Caki2 (cell line): Measurements from ENCODE around the gene NRXN3. TPM values are rescaled to one million over a fixed set of nuclear protein-coding genes. Genes with fewer than 3 reads are reported as not detected.

Source experiments
- DNase-seq: peaks from one replicate; pipeline ENCODE4 v3.0.0-alpha.2; 2015; ENCODE audit warnings: low read depth
- in situ Hi-C: cut with HindIII; loops from 2 replicates; pipeline ENCODE4 v1.10.0; 2016; ENCODE audit warnings: low sequenced_read_pairs, low pct_unique_long_range_greater_than_20kb, mixed read lengths
- total RNA-seq: library from RNA; depleted of rRNA; stranded (reverse); fragments of >200 nt; shearing (Covaris generic); gene quantifications from 2 replicates; pipeline ENCODE4 v1.2.3, GENCODE V29; 2014; ENCODE audit warnings: low replicate concordance

The NRXN3 gene
- total RNA-seq, 1 experiment from 2014 or later: not detected

GRCh38 chr14:79852950-79853744, 1683.0 kb downstream of the NRXN3 start:
- in situ Hi-C loops: no loop called here
- DNase-seq: no peak

- DNase-seq: no peak
- in situ Hi-C loops: no loop called here
Observed at GRCh38 chr14:79855789-79856188, 1685.6 kb downstream of the NRXN3 start.

GRCh38 chr14:79856381-79856780, 1686.2 kb downstream of the NRXN3 start:
- DNase-seq: no peak
- in situ Hi-C loops: no loop called here

- in situ Hi-C loops: no loop called here
Observed at GRCh38 chr14:79861111-79861510, 1690.9 kb downstream of the NRXN3 start.

DNA sequence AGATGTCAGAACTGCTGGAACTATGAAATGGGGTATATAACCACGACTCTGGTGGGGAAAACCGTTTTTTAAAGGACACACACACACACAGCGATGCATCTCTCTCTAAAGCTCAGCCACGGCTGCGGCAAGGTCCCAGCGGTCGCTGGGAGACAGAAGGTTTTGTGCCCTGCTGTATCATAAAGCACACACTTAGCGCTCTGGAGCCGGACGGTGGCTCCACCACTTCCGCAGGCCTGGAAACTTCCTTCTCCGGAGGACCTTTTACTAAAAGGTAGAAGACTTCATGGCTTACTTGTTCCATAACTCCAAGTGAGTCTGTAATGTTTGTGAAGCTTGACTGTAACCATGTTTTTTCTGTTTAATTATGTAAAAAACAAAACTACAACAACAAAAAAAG, 1691.9 kb downstream of the NRXN3 start:
- no peak for DNase-seq
- in situ Hi-C loops: no loop called here

More at GRCh38 chr14:79861111-79861510, 1690.9 kb downstream of the NRXN3 start:
- no peak for DNase-seq

DNA sequence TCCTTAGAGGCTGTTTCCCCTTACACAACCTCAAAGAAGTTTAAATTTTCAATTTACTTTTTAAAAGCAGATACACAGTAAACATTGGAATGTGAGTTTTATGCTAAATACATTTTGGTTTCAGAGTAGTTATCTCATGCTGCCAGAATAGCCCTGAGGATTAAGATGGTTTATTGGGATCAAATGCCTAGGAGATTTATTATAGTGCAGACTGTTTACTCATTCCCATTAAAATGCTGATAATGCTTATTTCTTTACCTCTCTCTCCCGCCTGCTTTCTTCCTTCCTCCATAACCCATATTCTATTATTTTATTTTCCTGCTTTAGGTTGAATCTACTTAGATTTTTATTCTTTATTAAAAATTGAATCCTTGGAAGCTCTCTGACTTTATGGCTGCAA, 1701.0 kb downstream of the NRXN3 start:
- no peak for DNase-seq
- in situ Hi-C loops: no loop called here

- in situ Hi-C loops: no loop called here
- no peak for DNase-seq
Observed at GRCh38 chr14:79878229-79878628, 1708.1 kb downstream of the NRXN3 start.

DNA sequence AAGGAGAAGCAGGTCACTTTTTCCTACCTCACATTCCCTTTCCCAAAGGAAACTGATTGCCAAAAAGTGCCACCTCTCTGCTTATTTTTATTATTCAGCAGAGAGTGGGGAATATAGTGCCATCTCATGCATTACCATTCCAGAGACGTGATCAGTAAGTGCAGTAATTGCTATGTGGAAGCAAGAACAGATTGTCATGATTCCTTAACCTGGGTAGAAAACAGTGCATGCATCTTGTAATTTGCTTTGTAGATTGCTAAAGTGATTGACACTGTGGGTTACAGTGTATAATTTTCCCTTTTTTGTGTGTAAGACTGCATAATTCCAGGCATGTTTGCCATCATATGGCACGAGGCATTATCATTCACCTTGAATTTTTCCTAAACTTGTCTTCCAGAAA, 1708.6 kb downstream of the NRXN3 start:
- in situ Hi-C loops: no loop called here
- no peak for DNase-seq

DNA sequence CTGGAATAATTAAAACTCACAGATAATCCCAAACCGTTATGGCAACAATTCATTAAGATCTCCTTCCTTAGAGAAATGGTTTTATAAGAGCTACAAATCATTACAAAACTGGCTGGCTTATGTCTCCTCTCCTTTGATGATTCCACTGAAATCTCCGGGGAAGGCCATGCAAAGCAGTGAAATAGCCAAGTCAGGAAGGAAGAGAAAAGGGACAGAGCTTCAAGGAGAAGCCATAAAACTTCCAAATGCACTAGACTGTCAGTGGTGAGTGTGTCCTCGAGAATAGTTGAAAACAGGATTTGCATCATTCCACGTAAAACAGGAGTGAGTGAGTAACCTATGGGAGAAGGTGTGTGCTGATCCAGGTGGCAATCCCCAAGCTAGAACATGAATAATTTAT, 1711.1 kb downstream of the NRXN3 start:
- DNase-seq: no peak
- in situ Hi-C loops: no loop called here

DNA sequence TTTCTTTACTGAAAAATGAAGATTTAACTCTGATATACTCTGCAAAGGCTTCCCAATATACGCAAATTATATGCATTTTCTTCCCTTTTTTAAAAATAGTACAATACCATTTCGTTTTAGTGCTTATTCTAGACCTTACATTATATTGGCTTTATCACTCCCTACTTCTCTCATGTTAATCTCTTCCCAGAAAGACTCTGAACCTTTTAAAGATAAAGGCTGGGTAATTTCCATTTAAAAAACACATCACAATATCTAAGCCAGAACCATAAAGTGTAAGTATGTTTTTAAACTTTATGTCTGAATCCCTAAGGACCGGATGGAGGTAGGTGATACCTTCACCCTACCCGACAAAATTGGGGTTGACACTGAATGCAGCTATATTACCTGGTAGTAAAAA, 1720.4 kb downstream of the NRXN3 start:
- DNase-seq: no peak
- in situ Hi-C loops: no loop called here

- in situ Hi-C loops: no loop called here
- no peak for DNase-seq
Observed at GRCh38 chr14:79896009-79896408, 1725.8 kb downstream of the NRXN3 start.

DNA sequence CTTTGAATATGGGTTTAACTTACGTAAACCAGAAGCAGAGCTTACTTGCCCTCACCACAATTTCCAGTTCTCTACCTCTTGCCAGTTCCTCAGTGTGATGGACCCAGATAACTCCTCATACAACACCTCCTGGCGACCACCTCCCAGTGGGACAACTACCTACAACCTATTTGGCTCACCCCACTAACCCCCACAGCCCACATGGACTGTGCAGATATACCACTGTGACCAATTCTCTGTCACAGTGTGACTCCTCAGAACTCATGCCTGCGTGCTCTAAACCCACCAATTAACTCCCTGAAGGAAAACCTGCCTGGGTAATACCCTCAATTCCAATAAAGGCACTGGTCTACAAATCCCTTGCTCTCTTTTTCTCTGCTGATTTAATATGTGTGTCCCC, 1729.4 kb downstream of the NRXN3 start:
- in situ Hi-C loops: no loop called here
- no peak for DNase-seq

DNA sequence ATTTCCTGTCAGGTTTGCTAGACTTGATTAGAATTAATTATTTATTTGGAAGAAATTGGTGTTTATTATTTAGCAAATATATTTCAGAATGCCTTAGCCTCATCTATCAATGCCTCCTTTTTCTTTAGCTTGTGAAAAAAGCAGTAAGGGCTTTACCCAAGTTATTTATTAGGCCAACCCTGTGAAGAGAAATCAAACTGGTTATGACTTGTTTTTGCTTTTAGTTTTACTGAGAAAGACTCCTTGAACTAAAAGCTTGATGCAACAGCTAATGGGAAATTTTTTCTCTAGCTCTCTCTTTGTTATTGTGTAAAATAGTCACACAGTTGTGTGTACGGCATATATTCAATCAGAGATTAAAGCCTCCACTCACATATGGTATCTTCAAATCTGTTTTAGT, 1734.3 kb downstream of the NRXN3 start:
- in situ Hi-C loops: no loop called here
- DNase-seq: no peak

GRCh38 chr14:79906994-79907393, 1736.8 kb downstream of the NRXN3 start:
- in situ Hi-C loops: no loop called here

DNA sequence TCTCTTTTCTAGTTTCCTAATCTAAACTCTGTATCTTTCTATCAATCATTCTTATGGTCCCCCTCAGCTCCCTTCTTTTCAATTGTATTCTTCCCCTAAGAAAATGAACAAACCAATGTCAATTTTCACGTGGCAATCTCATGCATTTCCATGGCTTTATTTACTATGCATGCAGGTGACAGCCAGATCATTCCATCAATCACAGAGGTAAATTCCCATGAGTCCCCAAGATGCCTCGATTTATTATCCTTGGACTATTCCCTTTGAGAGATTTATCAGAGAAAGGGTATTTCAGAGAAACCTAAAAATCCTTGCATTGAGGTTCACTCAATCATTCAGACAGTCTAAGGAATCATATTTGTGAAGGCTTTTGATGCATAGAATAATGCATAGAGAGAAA, 1739.9 kb downstream of the NRXN3 start:
- in situ Hi-C loops: no loop called here
- no peak for DNase-seq

More at GRCh38 chr14:79906994-79907393, 1736.8 kb downstream of the NRXN3 start:
- no peak for DNase-seq

GRCh38 chr14:79911744-79912143, 1741.6 kb downstream of the NRXN3 start:
- DNase-seq: no peak
- in situ Hi-C loops: no loop called here

GRCh38 chr14:79914595-79914994, 1744.4 kb downstream of the NRXN3 start:
- in situ Hi-C loops: no loop called here

DNA sequence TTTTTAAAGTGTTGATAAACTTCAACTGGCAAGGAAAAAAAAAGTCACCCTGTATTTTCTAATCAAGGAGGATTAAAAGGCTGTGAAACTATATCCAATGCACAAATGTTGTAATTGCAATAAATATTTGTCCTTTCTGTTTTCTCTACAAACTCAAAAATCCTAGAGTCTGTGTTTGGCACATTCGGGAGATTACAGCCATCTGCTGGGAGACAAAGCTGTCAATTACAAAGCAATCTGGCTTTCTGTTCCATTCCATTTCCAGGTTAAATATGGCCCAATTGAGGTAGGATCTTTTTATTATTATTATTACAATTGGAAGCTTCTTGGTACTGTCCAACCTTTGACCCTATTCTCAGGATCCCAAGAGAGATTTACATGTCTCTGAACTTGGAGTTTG, 1745.2 kb downstream of the NRXN3 start:
- DNase-seq: no peak
- in situ Hi-C loops: no loop called here

More at GRCh38 chr14:79914595-79914994, 1744.4 kb downstream of the NRXN3 start:
- no peak for DNase-seq

GRCh38 chr14:79916281-79916680, 1746.1 kb downstream of the NRXN3 start:
- no peak for DNase-seq
- in situ Hi-C loops: no loop called here

DNA sequence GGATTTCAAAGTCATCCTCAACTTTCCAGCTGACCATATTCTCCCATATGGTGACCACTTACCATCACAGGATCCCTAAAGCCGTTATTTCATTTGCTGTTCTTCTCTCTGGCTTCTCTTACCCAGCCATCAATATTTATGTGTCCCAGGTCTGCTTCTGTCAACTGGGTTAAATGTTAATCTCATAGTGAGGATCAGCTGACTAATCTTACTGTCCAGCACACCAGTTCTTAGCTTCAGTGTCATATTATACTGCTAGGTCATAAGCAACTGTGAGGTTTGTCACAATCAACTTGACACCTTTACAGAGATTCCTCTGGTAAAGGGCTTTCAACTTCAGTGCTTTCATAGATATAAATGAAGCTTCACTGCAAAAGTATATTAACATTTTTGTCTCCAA, 1746.7 kb downstream of the NRXN3 start:
- DNase-seq: no peak
- in situ Hi-C loops: no loop called here
